ENCODE results near the gene CCDC50.

Gene CCDC50

GRCh38 chr3:191373327-191373726, 44.1 kb downstream of the CCDC50 start:
- TF ChIP-seq EZH2phosphoT487 (IDR thresholded peaks at IDR 0.05; ENCODE audit: borderline replicate concordance) (no peak), CTCF (conservative IDR thresholded peaks at IDR 0.05; ENCODE audit: low read length) (no peak)
- no peaks in the 10 kb centered on the region for H3K4me1 ChIP-seq (ENCODE audit: insufficient read depth, low read length, poor library complexity, severe bottlenecking)
- no peaks in the 10 kb centered on the region for H4K20me1 ChIP-seq (ENCODE audit: insufficient read depth, low read length, poor library complexity, severe bottlenecking)
- no peaks in the 10 kb centered on the region for H3K27me3 ChIP-seq (ENCODE audit: insufficient read depth, low read length, poor library complexity, severe bottlenecking)
- no peak overlapping the region for H2AFZ ChIP-seq (ENCODE audit: low read length)
- no peaks in the 10 kb centered on the region for H3K9me2 ChIP-seq (replicated peaks; ENCODE audit: low read depth, low read length)
- no peaks in the 10 kb centered on the region for H3K36me3 ChIP-seq (ENCODE audit: insufficient read depth, low read length)
- no peaks in the 10 kb centered on the region for H3F3A ChIP-seq (ENCODE audit: low read depth)
- no peak overlapping the region for H3K9ac ChIP-seq (ENCODE audit: low read depth, low read length, poor library complexity, severe bottlenecking)
- no peaks in the 10 kb centered on the region for H3K79me2 ChIP-seq (ENCODE audit: insufficient read depth, low read length)
- H3K4me3 ChIP-seq (ENCODE audit: low read length, poor library complexity, severe bottlenecking): no peak overlapping the region
- H3K9me3 ChIP-seq (ENCODE audit: insufficient read depth, low read depth, low read length): no peaks in the 10 kb centered on the region
- no peak overlapping the region for H3K4me2 ChIP-seq (ENCODE audit: low read depth, low read length, poor library complexity, severe bottlenecking)

GRCh38 chr3:191376516-191377141, 47.4 kb downstream of the CCDC50 start:
- no peaks in the 10 kb centered on the region for H3K36me3 ChIP-seq (ENCODE audit: insufficient read depth, low read length)

GRCh38 chr3:191378142-191378812, 49.1 kb downstream of the CCDC50 start:
- Histone ChIP-seq H3K9me2 (replicated peaks; ENCODE audit: low read depth, low read length) (no peaks in the 10 kb centered on the region), H3K36me3 (ENCODE audit: insufficient read depth, low read length) (no peaks in the 10 kb centered on the region), H4K20me1 (ENCODE audit: insufficient read depth, low read length, poor library complexity, severe bottlenecking) (no peaks in the 10 kb centered on the region), H3K79me2 (ENCODE audit: insufficient read depth, low read length) (no peaks in the 10 kb centered on the region), H3K4me1 (ENCODE audit: insufficient read depth, low read length, poor library complexity, severe bottlenecking) (no peaks in the 10 kb centered on the region), H3K9ac (ENCODE audit: low read depth, low read length, poor library complexity, severe bottlenecking) (no peak overlapping the region), H3K4me2 (ENCODE audit: low read depth, low read length, poor library complexity, severe bottlenecking) (no peak overlapping the region), H2AFZ (ENCODE audit: low read length) (no peak overlapping the region), H3K4me3 (ENCODE audit: low read length, poor library complexity, severe bottlenecking) (no peak overlapping the region), H3K9me3 (ENCODE audit: insufficient read depth, low read depth, low read length) (no peaks in the 10 kb centered on the region), H3F3A (ENCODE audit: low read depth) (no peaks in the 10 kb centered on the region), H3K27me3 (ENCODE audit: insufficient read depth, low read length, poor library complexity, severe bottlenecking) (no peaks in the 10 kb centered on the region)
- TF ChIP-seq CTCF (conservative IDR thresholded peaks at IDR 0.05; ENCODE audit: low read length): no peak
- TF ChIP-seq EZH2phosphoT487 (IDR thresholded peaks at IDR 0.05; ENCODE audit: borderline replicate concordance): no peak

More at GRCh38 chr3:191376516-191377141, 47.4 kb downstream of the CCDC50 start:
- no peak overlapping the region for H2AFZ ChIP-seq (ENCODE audit: low read length)
- H3K27me3 ChIP-seq (ENCODE audit: insufficient read depth, low read length, poor library complexity, severe bottlenecking): no peaks in the 10 kb centered on the region
- H3K79me2 ChIP-seq (ENCODE audit: insufficient read depth, low read length): no peaks in the 10 kb centered on the region
- TF ChIP-seq CTCF (conservative IDR thresholded peaks at IDR 0.05; ENCODE audit: low read length) (no peak), EZH2phosphoT487 (IDR thresholded peaks at IDR 0.05; ENCODE audit: borderline replicate concordance) (no peak)
- no peaks in the 10 kb centered on the region for H4K20me1 ChIP-seq (ENCODE audit: insufficient read depth, low read length, poor library complexity, severe bottlenecking)
- no peak overlapping the region for H3K4me3 ChIP-seq (ENCODE audit: low read length, poor library complexity, severe bottlenecking)
- H3F3A ChIP-seq (ENCODE audit: low read depth): no peaks in the 10 kb centered on the region
- H3K4me2 ChIP-seq (ENCODE audit: low read depth, low read length, poor library complexity, severe bottlenecking): no peak overlapping the region
- no peak overlapping the region for H3K9ac ChIP-seq (ENCODE audit: low read depth, low read length, poor library complexity, severe bottlenecking)
- no peaks in the 10 kb centered on the region for H3K4me1 ChIP-seq (ENCODE audit: insufficient read depth, low read length, poor library complexity, severe bottlenecking)
- H3K9me2 ChIP-seq (replicated peaks; ENCODE audit: low read depth, low read length): no peaks in the 10 kb centered on the region
- H3K9me3 ChIP-seq (ENCODE audit: insufficient read depth, low read depth, low read length): no peaks in the 10 kb centered on the region

Measured in Loucy (cell line).